Measurements from ENCODE around the gene TRIB2.

The TRIB2 gene

GRCh38 chr2:12708508-12709206 lies 8.1 kb upstream of the TRIB2 start:
- no peaks in the 10 kb centered on the region for H4K20me1 ChIP-seq (ENCODE audit: insufficient read depth, low read length)
- no peaks in the 10 kb centered on the region for H3K9me3 ChIP-seq (ENCODE audit: insufficient read depth, low read length)
- no peaks in the 10 kb centered on the region for H3K79me2 ChIP-seq (ENCODE audit: low read length)
- no peak overlapping the region for H3K9ac ChIP-seq (ENCODE audit: low read length)
- H2AFZ ChIP-seq (ENCODE audit: low read depth, low read length), result no peak overlapping the region
- TF ChIP-seq EZH2phosphoT487 (IDR thresholded peaks at IDR 0.05; ENCODE audit: low read depth) (no peak), CTCF (IDR thresholded peaks at IDR 0.05; ENCODE audit: low read depth, low read length) (no peak)
- H3K4me1 ChIP-seq (ENCODE audit: low read length), result no peaks in the 10 kb centered on the region
- no peak overlapping the region for H3K4me3 ChIP-seq (ENCODE audit: low read length)
- no peak overlapping the region for H3K4me2 ChIP-seq (ENCODE audit: low read length)
- no peak overlapping the region for H3K27ac ChIP-seq (ENCODE audit: low read length)
- no peaks in the 10 kb centered on the region for H3K36me3 ChIP-seq (replicated peaks; ENCODE audit: low read depth, low read length)
- H3K27me3 ChIP-seq (ENCODE audit: low read depth, low read length), result no peaks in the 10 kb centered on the region

GRCh38 chr2:12709207-12709522 lies 7.6 kb upstream of the TRIB2 start:
- H2AFZ ChIP-seq (ENCODE audit: low read depth, low read length), result no peak overlapping the region
- H3K4me2 ChIP-seq (ENCODE audit: low read length), result no peak overlapping the region

GRCh38 chr2:12710301-12710700 lies 6.4 kb upstream of the TRIB2 start:
- Histone ChIP-seq H3K27ac (ENCODE audit: low read length) (no peak overlapping the region), H2AFZ (ENCODE audit: low read depth, low read length) (no peak overlapping the region), H3K4me1 (ENCODE audit: low read length) (no peaks in the 10 kb centered on the region), H3K4me2 (ENCODE audit: low read length) (no peak overlapping the region), H3K9me3 (ENCODE audit: insufficient read depth, low read length) (no peaks in the 10 kb centered on the region), H3K9ac (ENCODE audit: low read length) (no peak overlapping the region), H3K27me3 (ENCODE audit: low read depth, low read length) (no peaks in the 10 kb centered on the region), H4K20me1 (ENCODE audit: insufficient read depth, low read length) (no peaks in the 10 kb centered on the region), H3K4me3 (ENCODE audit: low read length) (no peak overlapping the region), H3K36me3 (replicated peaks; ENCODE audit: low read depth, low read length) (no peaks in the 10 kb centered on the region), H3K79me2 (ENCODE audit: low read length) (no peaks in the 10 kb centered on the region)
- no peak for TF ChIP-seq EZH2phosphoT487 (IDR thresholded peaks at IDR 0.05; ENCODE audit: low read depth)
- TF ChIP-seq CTCF (IDR thresholded peaks at IDR 0.05; ENCODE audit: low read depth, low read length), result no peak

More at GRCh38 chr2:12709207-12709522, 7.6 kb upstream of the TRIB2 start:
- Histone ChIP-seq H3K9me3 (ENCODE audit: insufficient read depth, low read length) (no peaks in the 10 kb centered on the region), H3K27ac (ENCODE audit: low read length) (no peak overlapping the region), H3K9ac (ENCODE audit: low read length) (no peak overlapping the region), H3K36me3 (replicated peaks; ENCODE audit: low read depth, low read length) (no peaks in the 10 kb centered on the region), H3K4me3 (ENCODE audit: low read length) (no peak overlapping the region), H3K4me1 (ENCODE audit: low read length) (no peaks in the 10 kb centered on the region), H3K27me3 (ENCODE audit: low read depth, low read length) (no peaks in the 10 kb centered on the region), H3K79me2 (ENCODE audit: low read length) (no peaks in the 10 kb centered on the region), H4K20me1 (ENCODE audit: insufficient read depth, low read length) (no peaks in the 10 kb centered on the region)
- TF ChIP-seq CTCF (IDR thresholded peaks at IDR 0.05; ENCODE audit: low read depth, low read length) (no peak), EZH2phosphoT487 (IDR thresholded peaks at IDR 0.05; ENCODE audit: low read depth) (no peak)

- Histone ChIP-seq H3K9me3 (ENCODE audit: insufficient read depth, low read length) (no peaks in the 10 kb centered on the region), H3K9ac (ENCODE audit: low read length) (no peak overlapping the region), H3K27me3 (ENCODE audit: low read depth, low read length) (no peaks in the 10 kb centered on the region), H3K27ac (ENCODE audit: low read length) (no peak overlapping the region), H3K79me2 (ENCODE audit: low read length) (no peaks in the 10 kb centered on the region), H4K20me1 (ENCODE audit: insufficient read depth, low read length) (no peaks in the 10 kb centered on the region), H3K4me2 (ENCODE audit: low read length) (no peak overlapping the region), H3K4me3 (ENCODE audit: low read length) (no peak overlapping the region), H3K4me1 (ENCODE audit: low read length) (no peaks in the 10 kb centered on the region), H3K36me3 (replicated peaks; ENCODE audit: low read depth, low read length) (no peaks in the 10 kb centered on the region), H2AFZ (ENCODE audit: low read depth, low read length) (no peak overlapping the region)
- TF ChIP-seq CTCF (IDR thresholded peaks at IDR 0.05; ENCODE audit: low read depth, low read length) (no peak), EZH2phosphoT487 (IDR thresholded peaks at IDR 0.05; ENCODE audit: low read depth) (no peak)
Measured at GRCh38 chr2:12711339-12711738, 5.4 kb upstream of the TRIB2 start.

Data from OCI-LY3 (cell line).